Activated naive CD8-positive, alpha-beta T cell treated with anti-CD3 and anti-CD28 coated beads, Interleukin-2, amount 50 U/mL, for 24 hours (primary cell): ENCODE results near the gene FOXF1.
A peak's percentile ranks its signal among the peaks of the same experiment; 100 is the strongest.

ENCODE experiments used
- ATAC-seq: fragments of 150-1000 bp; cut with Tn5 transposase; one replicate; pipeline ENCODE4 v1.10.0; 2021
- DNase-seq: peaks from one replicate; pipeline ENCODE4 v3.0.0; 2021
- H3K27ac Mint-ChIP-seq: one replicate; pipeline ENCODE4 v1.8.0; 2021; ENCODE audit warnings: mild to moderate bottlenecking, mixed read lengths
- H3K27me3 Mint-ChIP-seq: one replicate; pipeline ENCODE4 v1.8.0; 2021; ENCODE audit warnings: mixed read lengths
- H3K36me3 Mint-ChIP-seq: one replicate; pipeline ENCODE4 v1.8.0; 2021; ENCODE audit warnings: low read depth, mixed read lengths
- H3K4me1 Mint-ChIP-seq: one replicate; pipeline ENCODE4 v1.8.0; 2021; ENCODE audit warnings: mixed read lengths
- H3K4me3 Mint-ChIP-seq: one replicate; pipeline ENCODE4 v1.8.0; 2021; ENCODE audit warnings: mild to moderate bottlenecking, moderate library complexity, mixed read lengths
- H3K9me3 Mint-ChIP-seq: one replicate; pipeline ENCODE4 v1.8.0; 2021; ENCODE audit warnings: mixed read lengths

Gene FOXF1

DNA sequence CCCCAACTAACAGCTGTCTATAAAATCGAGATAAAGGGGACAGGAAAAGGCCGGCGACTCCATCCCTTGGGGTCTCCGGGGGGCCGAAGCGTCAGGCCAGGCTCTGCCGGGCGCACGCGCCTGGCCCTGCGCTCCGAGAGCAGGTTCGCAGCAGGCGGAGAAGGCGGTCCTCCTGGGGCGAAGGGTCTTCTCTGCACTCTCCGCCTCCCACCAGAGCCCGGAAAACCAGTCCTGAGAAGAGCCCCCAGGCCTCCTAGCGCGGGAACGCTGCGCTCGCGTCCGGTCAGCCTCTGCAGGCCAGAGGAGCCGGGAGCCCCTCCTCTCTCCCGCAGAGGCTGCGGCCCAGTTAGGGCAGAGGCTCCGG is 5.1 kb downstream of the FOXF1 start:
- H3K4me1 Mint-ChIP-seq, result peaks cover 13% of the 10 kb centered on the region
- ATAC-seq (no peak), DNase-seq (no peak)
- H3K9me3 Mint-ChIP-seq, result no peaks in the 10 kb centered on the region
- peaks cover 73% of the 10 kb centered on the region for H3K27me3 Mint-ChIP-seq
- no peak overlapping the region for H3K27ac Mint-ChIP-seq
- no peaks in the 10 kb centered on the region for H3K36me3 Mint-ChIP-seq
- H3K4me3 Mint-ChIP-seq, result no peak overlapping the region

DNA sequence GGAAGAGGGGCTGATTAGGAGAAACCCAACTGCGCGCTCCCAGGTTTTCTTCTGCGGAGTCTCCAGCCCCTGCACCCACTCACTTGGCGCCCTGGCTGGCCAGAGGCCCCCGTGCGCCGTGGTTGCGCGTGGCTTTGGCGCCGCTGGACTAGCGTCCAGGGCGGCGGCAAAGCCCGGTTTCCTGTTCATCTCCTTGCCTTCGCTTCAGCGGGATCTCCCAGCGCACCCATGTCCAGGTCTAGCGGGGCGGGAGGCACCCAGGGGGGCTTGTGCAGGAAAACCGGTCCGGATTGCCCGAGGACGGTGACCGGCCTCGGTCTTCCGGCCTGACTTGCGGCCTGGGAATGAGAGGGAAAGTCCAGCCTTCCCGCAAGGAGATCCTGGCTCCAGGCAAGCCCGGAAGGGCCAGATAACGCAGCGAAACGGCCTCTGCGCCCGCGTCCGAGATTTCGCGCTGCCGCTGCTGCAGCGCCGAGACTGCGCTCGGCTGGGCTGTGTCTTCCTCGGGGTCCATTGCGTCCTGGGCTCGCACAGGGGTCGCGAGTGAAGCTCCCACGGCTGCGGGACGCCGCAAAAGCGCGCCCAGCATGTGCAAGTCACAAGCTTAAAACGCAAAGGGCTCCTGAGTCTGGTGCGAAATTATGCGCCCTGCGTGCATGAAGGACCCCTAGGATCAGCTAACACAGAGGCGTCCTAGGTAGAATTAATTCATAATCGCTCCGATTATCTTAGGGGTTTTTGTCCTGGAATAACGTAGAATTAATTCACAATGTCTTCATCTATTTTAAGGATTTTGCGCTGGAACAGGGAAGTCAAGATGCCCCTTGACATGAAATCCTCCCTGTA is 5.7 kb downstream of the FOXF1 start:
- no peak overlapping the region for H3K4me3 Mint-ChIP-seq
- ATAC-seq, result no peak
- DNase-seq, result no peak
- no peak overlapping the region for H3K27ac Mint-ChIP-seq
- no peaks in the 10 kb centered on the region for H3K9me3 Mint-ChIP-seq
- peaks cover 11% of the 10 kb centered on the region for H3K4me1 Mint-ChIP-seq
- peaks cover 72% of the 10 kb centered on the region for H3K27me3 Mint-ChIP-seq
- H3K36me3 Mint-ChIP-seq, result no peaks in the 10 kb centered on the region

DNA sequence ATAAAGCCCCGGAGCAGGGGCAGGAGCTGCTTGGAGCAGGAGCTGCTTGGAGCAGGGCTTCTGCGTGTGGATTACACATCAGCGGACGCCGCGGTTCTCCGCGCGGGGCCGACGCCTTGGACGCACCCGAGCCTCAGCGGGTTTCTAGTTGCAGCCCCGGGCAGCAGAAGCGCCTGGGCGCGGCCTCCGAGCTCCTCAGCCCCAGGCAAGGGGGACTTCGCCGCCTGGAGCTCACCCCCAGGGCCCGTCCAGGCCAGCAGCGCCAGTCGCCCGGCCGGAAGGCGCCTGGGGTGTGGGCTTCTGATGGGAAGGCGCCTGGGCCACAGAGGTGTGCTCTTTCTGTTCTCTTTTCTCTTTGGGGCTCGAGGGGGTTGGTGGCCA is 6.3 kb downstream of the FOXF1 start:
- ATAC-seq (no peak), DNase-seq (no peak)
- H3K27me3 Mint-ChIP-seq, result peaks cover 72% of the 10 kb centered on the region
- no peak overlapping the region for H3K27ac Mint-ChIP-seq
- H3K4me1 Mint-ChIP-seq, result peaks cover 10% of the 10 kb centered on the region
- no peak overlapping the region for H3K4me3 Mint-ChIP-seq
- no peaks in the 10 kb centered on the region for H3K9me3 Mint-ChIP-seq
- no peaks in the 10 kb centered on the region for H3K36me3 Mint-ChIP-seq

DNA sequence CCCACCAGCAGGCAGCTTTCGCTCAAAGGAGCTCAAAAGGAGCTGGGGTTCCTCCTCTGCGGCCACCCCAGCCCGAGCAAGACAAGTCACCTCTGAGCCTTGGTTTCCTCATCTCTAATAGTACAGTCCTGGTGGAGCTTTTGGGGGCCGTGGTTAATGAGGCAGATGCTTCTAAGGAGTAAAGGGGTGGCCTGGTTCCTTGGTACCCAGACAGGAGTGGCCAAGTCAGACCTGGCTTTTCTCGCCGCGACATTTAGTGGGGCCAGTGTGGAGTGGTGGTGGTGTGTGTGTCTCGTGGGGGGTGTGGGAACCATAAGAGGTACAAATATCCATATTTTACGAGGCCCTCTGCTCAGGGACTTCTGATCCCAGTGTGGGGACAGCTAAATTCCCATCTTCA is 6.7 kb downstream of the FOXF1 start:
- Mint-ChIP-seq H3K9me3 (no peaks in the 10 kb centered on the region), H3K4me1 (peaks cover 9% of the 10 kb centered on the region), H3K27ac (no peak overlapping the region), H3K4me3 (no peak overlapping the region), H3K27me3 (peaks cover 69% of the 10 kb centered on the region), H3K36me3 (no peaks in the 10 kb centered on the region)
- ATAC-seq, result no peak
- no peak for DNase-seq

DNA sequence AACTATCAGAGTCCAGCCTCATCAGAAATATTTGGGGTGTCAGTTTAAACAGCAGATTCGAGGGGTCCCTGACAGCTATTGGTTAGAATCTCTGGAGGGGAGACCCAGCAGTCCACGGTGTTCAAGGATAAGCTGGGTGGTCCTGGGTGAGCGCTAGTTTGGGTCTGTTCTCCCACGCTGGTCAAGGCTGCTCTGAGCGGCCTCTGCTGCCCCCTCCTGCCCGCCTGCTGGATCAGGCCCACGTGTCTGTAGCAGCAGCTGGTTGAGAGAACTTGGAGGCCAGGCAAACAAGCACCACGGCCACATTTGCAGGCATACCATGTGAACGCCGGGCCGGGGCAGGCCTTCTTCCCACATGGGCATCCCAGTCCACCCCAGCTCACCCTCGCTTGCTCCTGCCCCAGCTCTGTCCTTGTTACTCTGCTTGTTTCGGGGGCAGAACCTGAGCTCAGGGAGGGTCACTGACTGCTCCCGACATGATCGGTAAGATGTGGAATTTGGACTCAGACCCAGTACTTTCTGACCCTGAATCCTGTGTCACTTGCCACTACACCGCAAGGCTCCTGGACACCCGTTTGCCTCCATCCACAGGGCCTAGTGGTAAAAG is 7.4 kb downstream of the FOXF1 start:
- H3K36me3 Mint-ChIP-seq, result no peaks in the 10 kb centered on the region
- no peaks in the 10 kb centered on the region for H3K9me3 Mint-ChIP-seq
- H3K27me3 Mint-ChIP-seq, result peaks cover 65% of the 10 kb centered on the region
- H3K4me1 Mint-ChIP-seq, result peaks cover 9% of the 10 kb centered on the region
- ATAC-seq, result peak; percentile 52
- no peak overlapping the region for H3K27ac Mint-ChIP-seq
- peak; percentile 49 for DNase-seq
- no peak overlapping the region for H3K4me3 Mint-ChIP-seq

DNA sequence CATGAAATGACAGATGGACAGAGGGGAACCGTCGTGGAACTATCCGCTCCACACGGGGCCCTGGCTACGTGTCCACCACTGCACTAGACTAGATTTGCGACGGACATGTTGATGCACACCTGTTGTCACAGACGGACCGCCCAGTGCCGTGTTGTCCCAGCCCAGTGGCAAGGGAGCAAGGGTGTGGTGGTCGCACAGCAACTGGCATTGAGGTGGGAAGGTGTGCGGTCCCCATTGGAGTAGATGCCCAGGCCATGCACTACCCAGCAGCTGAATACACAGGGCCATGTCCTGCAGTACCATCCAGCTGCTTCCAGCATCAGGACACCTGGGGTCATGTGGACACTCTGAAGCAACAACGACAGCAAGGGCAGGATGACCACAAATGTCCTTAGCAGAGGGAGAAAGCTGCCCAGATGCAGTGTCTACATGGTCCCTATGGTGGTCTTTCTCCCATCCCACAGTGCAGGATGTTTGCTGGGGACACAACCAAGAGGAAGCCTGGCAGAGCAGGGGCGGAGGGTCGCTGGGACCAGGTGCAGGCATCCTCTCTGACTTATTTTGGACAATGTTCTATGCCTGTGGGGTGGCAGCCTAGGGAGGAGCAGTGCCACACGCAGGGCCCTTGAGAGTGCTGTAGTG is 8.8 kb downstream of the FOXF1 start:
- H3K27me3 Mint-ChIP-seq, result peaks cover 54% of the 10 kb centered on the region
- H3K36me3 Mint-ChIP-seq, result no peaks in the 10 kb centered on the region
- DNase-seq (no peak), ATAC-seq (no peak)
- H3K4me3 Mint-ChIP-seq, result no peak overlapping the region
- H3K27ac Mint-ChIP-seq, result no peak overlapping the region
- H3K4me1 Mint-ChIP-seq, result peaks cover 3% of the 10 kb centered on the region
- no peaks in the 10 kb centered on the region for H3K9me3 Mint-ChIP-seq

DNA sequence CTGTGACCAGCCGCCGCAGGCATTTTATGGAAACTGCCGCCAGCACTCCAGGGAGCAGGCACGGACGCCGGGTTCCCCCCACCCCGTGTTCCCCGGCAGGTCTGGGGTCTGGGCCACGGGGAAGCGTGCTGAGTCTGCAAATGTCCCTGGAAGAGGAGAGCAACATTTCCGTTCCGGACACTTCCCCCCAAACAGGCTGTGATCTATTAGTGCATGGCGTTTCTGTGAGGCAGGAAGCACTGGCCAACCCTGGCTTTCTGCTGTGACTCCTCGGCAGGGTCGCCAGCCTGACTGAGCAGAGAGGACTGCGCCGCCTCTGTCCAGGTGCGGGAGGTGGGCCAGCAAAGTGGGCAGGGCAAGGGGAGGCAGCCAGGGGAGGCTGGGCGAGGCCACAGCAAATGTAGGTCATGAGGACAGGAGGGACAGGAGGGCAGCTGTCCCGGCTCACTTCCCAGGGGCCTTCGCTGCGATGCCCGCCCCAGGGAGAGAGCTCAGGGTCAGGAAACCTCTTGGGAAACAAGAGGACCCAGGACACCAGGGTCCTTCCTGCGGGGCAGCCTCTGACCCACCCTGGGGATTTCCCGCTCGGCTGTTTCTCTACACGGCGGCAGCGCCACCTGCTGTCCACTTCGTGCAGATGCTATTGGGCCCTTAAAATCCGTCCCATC is 9.5 kb downstream of the FOXF1 start:
- Mint-ChIP-seq H3K4me3 (no peak overlapping the region), H3K9me3 (no peaks in the 10 kb centered on the region), H3K4me1 (peaks cover 3% of the 10 kb centered on the region), H3K27ac (no peak overlapping the region), H3K36me3 (no peaks in the 10 kb centered on the region), H3K27me3 (peaks cover 47% of the 10 kb centered on the region)
- ATAC-seq, result no peak
- DNase-seq, result peak; percentile 63

DNA sequence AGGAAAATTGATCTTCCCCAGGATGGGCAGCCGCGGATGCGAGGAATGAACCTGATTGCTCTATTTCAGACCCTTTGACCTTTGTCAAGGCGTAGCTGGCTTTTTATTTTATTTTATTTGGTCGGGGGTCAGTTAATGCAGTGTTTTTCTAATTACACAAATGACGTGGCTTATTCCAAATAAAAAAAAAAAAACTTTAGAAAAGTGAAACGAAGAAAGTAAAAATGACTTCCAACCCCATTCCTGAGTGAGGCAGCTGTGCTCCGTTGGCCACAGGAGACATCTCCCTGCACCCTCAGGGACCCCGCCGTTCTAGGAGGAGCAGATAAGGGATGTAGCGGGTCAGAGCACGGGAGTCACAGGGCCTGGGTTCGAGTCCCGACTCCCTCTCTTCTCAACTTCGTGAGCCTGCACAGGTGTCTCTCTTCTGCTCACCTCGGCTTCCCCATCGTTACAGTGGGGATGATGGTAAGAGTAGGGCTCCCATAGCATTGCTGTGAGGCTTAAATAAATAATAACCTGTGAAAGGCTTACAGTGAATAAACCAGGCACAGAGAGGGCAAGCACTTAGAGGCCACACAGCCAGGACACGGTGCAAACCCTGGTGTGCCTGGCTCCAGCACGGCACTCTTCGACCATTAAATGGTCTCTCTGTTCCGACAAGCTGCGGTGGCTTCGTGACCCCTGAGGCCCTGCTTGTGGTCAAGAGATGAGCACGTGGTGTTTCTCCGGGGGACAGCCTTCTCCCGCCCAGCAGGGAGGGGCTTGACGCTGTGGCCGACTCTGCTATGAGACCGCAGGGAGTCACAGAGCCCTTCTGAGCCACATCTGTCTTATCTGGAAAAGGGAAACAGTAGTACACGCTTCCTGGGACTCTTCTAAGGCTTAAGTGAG is 10.2 kb downstream of the FOXF1 start:
- Mint-ChIP-seq H3K4me1 (peaks cover 3% of the 10 kb centered on the region), H3K27ac (no peak overlapping the region), H3K9me3 (no peaks in the 10 kb centered on the region), H3K4me3 (no peak overlapping the region), H3K36me3 (no peaks in the 10 kb centered on the region), H3K27me3 (peaks cover 43% of the 10 kb centered on the region)
- ATAC-seq (no peak), DNase-seq (no peak)

DNA sequence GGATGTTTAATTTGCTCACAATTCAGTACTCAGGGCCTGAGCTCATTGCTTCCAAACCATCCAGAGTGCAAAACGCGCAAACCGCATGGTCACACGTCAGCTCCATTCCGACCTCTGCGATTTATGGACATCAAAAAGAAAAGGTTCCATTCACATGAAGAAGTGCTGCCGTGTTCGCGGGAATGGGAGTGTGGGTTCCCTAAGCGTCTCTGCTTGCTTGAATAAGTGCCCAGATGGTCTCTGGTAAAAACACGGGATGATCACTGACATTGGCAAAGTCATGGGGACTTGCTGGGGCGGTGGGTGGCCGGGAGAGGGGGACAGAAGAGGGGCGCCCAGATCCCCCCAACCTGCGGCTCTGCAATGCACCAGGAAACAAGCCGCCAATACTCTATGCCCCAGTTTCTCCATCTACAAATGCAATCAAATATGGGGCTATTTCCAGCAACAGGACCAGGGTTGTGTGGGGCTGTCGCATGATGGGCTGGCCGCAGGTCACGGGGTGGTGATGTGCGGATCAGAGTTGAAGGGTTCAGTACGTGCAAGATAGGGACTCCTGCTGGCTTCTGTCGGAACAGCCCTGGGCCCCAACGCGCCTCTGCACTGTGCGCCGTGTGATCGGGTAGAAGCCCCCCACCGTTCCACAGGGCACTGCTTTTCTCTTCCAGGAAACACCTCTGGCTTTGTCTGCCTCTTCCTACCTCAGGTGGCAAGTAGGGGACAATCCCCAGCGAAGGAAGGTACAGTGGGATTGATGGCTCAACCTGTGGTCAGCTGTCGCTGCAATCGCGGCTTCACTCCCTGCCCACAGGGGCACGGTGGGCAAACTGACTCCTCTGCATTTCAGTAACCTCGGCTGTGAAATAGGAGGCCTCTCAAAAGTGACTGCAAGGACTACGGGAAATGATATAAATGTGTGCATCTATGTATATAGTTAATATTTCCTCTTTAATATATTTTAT is 11.2 kb downstream of the FOXF1 start:
- Mint-ChIP-seq H3K27ac (no peak overlapping the region), H3K4me1 (peaks cover 3% of the 10 kb centered on the region), H3K36me3 (no peaks in the 10 kb centered on the region), H3K4me3 (no peak overlapping the region), H3K27me3 (peaks cover 35% of the 10 kb centered on the region), H3K9me3 (no peaks in the 10 kb centered on the region)
- ATAC-seq, result no peak
- DNase-seq, result no peak

DNA sequence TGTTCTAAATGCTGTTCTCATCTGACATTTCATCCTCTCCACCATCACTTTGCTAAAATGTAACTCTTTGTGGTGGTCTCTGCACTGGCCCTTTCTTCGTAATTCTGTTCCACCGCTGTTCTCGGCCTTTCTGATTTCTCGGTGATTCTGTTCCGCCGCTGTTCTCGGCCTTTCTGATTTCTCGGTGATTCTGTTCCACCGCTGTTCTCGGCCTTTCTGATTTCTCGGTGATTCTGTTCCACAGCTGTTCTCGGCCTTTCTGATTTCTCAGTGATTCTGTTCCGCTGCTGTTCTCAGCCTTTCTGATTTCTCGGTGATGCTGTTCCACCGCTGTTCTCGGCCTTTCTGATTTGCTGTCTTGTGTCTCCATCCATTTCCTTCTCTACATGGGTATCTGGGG is 12.3 kb downstream of the FOXF1 start:
- Mint-ChIP-seq H3K36me3 (no peaks in the 10 kb centered on the region), H3K27me3 (peaks cover 25% of the 10 kb centered on the region), H3K4me3 (no peak overlapping the region), H3K9me3 (no peaks in the 10 kb centered on the region), H3K27ac (no peak overlapping the region), H3K4me1 (peaks cover 3% of the 10 kb centered on the region)
- DNase-seq, result no peak
- no peak for ATAC-seq

DNA sequence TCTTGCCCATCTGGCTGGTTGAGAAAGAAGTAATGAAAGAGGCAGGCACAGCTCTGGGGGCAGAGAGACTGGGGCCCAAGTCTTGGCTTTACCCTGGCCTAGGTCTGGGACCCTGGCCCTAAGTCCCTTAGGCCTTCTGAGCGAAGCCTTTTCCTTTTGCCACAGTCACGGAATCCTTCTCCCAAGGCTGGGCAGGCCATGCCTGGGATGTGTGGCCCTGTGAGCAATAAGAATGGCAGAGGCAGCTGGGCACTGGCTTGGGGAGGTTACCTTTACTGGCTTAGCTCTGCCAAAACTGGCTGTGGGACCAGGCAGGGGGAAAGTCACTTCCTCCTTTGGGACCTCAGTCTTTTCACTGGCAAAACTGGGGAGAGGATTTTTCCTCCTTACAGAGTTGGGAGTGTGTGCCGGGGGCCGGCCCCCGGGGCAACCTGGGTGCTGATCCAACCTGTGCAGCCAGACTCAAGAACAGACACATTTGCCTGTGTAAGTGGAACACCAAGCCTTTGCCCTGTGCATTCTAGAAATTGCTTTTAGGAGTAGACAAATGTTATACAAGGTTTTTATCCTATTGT is 12.9 kb downstream of the FOXF1 start:
- ATAC-seq, result no peak

DNA sequence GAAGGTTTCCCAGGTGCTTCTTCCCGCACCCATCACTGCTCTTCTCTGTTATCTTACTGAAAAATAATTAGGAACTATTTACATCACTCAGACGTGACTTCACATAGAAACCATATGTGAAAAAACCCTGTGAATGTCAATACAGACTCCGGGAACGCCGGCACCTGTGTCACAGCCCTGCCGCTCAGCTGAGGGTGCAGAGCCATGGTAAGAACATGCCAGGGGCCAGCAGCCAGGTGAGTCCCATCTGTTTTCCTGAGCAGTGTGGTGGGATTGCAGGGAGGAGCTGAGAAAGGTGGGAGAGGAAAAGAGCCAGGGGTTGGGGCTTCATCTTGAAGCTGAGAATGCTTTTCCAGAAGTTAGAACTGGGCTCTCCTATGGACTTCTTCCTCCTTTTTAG is 13.7 kb downstream of the FOXF1 start:
- DNase-seq, result no peak
- peaks cover 3% of the 10 kb centered on the region for H3K36me3 Mint-ChIP-seq
- H3K4me3 Mint-ChIP-seq, result no peak overlapping the region
- no peak overlapping the region for H3K27ac Mint-ChIP-seq
- peaks cover 16% of the 10 kb centered on the region for H3K27me3 Mint-ChIP-seq
- no peaks in the 10 kb centered on the region for H3K9me3 Mint-ChIP-seq
- H3K4me1 Mint-ChIP-seq, result peaks cover 3% of the 10 kb centered on the region
- no peak for ATAC-seq

More for the DNA sequence above, 12.9 kb downstream of the FOXF1 start:
- H3K27ac Mint-ChIP-seq, result no peak overlapping the region
- DNase-seq, result no peak
- H3K4me3 Mint-ChIP-seq, result no peak overlapping the region
- H3K4me1 Mint-ChIP-seq, result peaks cover 3% of the 10 kb centered on the region
- no peaks in the 10 kb centered on the region for H3K9me3 Mint-ChIP-seq
- H3K27me3 Mint-ChIP-seq, result peaks cover 22% of the 10 kb centered on the region
- H3K36me3 Mint-ChIP-seq, result no peaks in the 10 kb centered on the region

DNA sequence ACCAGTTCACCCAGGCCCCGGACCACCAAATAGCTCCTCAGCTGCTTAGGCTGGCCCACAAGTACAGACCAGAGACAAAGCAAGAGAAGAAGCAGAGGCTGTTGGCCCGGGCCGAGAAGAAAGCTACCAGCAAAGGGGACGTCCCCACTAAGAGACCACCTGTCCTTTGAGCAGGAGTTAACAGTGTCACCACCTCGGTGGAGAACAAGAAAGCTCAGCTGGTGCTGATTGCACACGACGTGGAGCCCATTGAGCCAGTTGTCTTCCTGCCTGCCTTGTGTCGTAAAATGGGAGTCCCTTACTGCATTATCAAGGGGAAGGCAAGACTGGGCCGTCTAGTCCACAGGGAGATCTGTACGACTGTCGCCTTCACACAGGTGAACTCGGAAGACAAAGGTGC is 15.4 kb downstream of the FOXF1 start:
- H3K27ac Mint-ChIP-seq, result no peak overlapping the region
- ATAC-seq (no peak), DNase-seq (no peak)
- no peaks in the 10 kb centered on the region for H3K4me1 Mint-ChIP-seq
- H3K4me3 Mint-ChIP-seq, result no peak overlapping the region
- H3K9me3 Mint-ChIP-seq, result no peaks in the 10 kb centered on the region
- H3K27me3 Mint-ChIP-seq, result peaks cover 5% of the 10 kb centered on the region
- H3K36me3 Mint-ChIP-seq, result peaks cover 8% of the 10 kb centered on the region
